Ureter (tissue), 1 donor: Measurements from ENCODE around the gene FAAP20. TPM values are rescaled to one million over a fixed set of nuclear protein-coding genes. Genes with fewer than 3 reads are reported as not detected.

Experiments used
- DNase-seq: peaks from one replicate; pipeline ENCODE4 v3.0.0-alpha.2; 2020; ENCODE audit warnings: low spot score
- total RNA-seq: library from RNA; stranded (reverse); gene quantifications from one replicate; pipeline ENCODE4 v1.2.4, GENCODE V29; 2023
- donor health status: DM: yes; HTN: yes; CAD: no.

FAAP20 gene
- total RNA-seq, 1 donor from 2014 or later = 52.3 TPM

GRCh38 chr1:2195785-2196184 lies 1.2 kb upstream of the FAAP20 start:
- DNase-seq = no peak

DNA sequence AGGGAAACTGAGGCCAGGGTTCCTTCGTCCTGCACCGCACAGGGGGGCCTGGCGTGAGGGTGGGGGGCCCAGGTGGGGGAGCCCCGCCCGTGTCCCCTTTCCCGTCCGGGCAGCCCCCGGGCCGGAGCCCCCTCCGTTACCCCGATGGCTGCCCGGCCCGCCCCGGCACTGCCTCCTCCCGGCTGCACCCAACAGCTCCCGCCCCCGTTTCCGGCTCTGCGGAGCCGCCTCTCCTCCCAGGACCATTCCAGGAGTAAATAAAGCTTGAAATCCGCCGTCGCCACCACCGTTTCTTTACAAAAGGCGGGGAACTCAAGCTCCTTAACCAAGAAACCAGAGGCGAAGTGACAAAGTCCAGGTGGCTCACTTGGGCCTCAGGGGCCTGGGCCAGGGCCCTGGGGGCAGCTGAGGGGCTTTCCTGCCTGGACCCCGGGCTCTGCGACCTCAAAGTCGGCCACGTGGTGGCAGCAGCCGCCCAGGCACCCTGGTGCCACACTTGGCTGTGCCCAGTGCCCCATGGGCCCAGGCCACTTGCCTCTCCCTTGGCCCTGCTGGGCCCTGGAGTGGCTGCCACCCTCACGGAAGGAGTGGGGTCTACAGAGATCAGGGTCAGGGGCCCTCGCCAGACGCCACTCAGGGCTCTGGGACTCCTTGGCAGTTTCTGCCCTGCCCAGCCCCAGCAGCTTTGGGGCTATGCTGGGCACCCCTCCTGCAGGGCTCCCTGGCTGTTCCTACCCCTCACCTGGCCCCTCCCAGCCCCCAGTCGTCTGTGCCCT lies 514 bp upstream of the FAAP20 start:
- peak; percentile 93 for DNase-seq

DNA sequence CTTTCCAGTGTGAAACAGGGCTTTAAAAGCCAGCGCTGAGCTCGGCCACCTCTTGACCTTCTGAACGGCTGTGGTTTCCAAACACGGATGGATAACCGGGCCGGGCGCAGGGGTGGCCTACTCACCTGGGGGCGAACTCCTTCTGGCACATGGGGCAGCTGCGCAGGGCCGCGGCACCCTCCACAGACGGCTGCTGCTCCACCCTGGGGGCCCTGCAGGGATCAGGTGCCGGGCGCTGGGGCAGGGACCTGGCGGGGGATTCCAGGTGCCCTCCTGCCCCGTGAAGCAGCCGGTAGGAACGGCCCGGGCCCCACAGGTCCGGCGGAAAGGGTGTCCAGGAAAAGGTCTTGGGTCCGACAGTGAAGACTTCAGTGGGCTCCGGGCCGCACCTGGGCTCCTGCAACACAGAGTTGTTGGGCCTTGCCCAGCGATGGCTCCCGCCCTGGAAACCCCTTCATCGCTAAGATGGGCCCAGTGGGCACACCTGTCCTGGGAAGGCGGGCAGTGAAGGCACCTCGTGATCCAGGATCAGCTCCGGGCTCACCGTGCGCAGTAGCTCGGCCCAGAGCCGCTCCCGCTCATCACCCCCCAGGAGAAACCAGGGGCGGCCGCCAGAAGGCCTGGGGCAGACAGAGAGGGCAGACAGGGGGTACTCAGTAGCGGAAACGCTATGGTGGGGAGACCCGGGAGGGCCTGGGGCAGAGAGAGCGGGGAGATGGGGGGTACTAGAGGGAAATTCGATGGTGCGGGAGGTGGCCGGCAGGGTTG lies 874 bp downstream of the FAAP20 start:
- no peak for DNase-seq

- no peak for DNase-seq
Measured at GRCh38 chr1:2192031-2192995, 2.3 kb downstream of the FAAP20 start.

- DNase-seq = no peak
Measured at GRCh38 chr1:2190491-2190976, 4.0 kb downstream of the FAAP20 start.

DNA sequence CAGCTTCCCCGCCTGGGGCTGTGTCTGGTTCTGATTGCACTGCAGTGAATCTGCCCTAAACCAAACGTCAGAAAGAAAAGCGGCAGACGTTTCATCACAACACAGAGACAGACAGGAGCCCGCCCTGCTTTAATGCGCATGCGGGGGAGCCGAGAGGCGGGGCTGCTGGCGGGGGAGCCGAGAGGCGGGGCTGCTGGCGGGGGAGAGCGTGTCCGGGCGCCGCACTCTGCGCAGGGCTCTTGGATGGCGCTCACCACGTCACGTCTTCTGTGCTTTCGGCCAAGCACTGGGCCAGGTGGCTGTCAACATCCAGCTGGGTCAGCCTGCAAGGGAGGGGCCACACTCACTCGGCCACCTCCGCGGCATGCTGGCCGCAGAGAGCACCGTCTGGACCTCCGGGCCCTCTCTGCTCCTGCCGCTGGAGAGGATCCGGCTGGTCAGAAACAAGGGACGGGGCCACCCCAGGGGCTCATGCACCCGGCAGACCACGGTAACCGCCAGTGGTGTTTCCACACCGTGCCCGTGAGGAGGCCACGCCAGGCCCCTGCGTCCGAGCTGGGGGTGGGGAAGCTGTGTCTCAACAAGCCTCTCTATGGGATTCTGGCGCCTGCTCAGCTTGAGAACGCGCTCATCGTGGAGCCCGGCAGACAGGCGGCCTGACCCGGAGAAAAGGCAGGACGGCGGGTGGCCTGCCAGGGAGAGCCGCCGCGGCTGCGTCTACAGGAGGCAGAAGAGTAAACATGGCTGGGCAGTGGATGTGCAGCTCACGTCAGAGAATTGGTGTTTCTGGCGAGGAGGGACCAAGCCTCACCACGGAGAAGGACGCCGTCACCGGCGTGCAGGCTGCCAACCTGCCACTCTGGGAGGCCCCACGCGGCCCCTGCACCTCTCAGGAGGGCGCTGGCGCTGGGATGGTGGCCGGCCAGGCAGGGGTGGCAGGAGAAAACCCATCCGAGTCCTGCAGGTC lies 4.8 kb downstream of the FAAP20 start:
- peak; percentile 96 for DNase-seq

DNA sequence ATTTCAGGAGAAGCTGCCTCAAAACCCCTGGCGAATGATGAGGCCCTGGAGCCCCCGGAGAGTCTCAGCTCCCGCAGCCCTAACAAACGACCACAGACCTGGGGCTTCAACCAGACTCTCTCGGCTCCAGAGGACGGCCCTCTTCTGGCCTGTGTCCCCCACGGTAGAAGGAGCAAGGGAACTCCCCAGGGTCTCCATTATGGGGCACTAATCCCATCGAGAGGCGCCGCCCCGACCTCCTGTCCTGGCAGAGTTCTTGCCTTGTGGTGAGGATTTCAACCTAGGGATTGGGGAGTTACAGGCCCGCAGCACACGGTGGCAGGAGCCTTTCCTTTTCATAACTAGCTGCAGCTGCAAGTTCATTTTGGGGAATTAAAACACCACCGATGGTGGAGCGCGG lies 6.2 kb downstream of the FAAP20 start:
- no peak for DNase-seq

- DNase-seq = no peak
Measured at GRCh38 chr1:2187619-2188018, 7.0 kb downstream of the FAAP20 start.

DNA sequence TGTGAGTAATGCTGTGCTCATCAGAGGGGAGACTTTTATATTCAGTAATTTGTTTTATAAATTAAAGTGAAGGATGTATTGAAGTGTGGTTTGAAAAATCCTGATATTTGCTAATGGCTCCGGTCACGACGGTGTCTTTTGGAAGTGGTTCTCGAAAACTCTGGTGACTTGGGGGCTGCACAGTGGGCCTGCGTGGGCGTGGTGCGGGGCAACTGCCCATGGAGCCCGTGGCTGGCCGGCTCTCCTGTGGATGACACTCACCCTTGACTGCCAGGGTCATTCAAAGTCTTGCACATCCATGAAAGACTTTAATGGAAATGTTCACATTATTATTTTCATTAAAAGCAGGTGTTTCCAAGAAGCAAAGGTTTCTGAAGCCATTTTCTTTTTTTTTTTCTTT lies 7.7 kb downstream of the FAAP20 start:
- no peak for DNase-seq

GRCh38 chr1:2185880-2186855 lies 8.4 kb downstream of the FAAP20 start:
- DNase-seq = no peak

DNA sequence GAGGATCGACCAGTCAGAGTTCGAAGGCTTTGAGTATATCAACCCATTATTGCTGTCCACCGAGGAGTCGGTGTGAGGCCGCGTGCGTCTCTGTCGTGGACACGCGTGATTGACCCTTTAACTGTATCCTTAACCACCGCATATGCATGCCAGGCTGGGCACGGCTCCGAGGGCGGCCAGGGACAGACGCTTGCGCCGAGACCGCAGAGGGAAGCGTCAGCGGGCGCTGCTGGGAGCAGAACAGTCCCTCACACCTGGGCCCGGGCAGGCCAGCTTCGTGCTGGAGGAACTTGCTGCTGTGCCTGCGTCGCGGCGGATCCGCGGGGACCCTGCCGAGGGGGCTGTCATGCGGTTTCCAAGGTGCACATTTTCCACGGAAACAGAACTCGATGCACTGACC lies 9.6 kb downstream of the FAAP20 start:
- DNase-seq = no peak

DNA sequence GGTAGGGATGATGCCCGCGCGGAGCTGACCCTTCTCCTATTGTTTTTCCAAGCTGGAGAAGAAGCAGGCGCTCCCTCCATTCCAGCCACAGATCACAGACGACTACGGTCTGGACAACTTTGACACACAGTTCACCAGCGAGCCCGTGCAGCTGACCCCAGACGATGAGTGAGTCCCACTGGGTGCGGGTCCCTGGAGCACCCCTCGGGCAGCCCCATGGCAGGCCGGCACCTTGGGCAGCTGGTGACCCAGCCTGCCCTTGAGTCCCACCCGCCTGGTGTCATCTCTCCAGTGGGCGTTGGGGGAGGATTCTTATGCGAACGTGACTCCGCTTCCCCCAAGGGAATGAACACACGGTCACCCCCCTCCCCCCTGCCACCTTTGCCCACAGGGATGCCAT lies 10.0 kb downstream of the FAAP20 start:
- DNase-seq = no peak

DNA sequence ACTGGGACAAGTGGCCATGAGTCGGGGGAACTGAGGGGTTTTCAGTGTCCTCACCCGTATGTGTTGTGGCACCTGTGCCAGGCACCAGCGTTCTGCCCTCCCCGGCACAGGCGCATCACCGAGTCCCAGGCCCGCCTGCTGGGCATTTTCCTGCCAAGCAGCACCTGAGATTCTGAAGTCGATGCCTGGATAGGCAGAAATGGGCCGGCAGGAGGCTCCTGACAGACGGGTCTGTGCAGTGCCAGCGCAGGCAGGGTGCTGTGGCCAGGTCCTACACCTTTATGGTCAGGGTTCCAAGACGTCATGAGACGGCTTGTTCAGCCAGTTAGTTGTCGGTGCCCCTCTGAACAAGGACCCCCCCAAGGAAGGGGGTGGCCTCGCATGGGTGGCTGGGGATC lies 10.6 kb downstream of the FAAP20 start:
- DNase-seq = no peak

- no peak for DNase-seq
Measured at GRCh38 chr1:2182376-2182775, 12.2 kb downstream of the FAAP20 start.

DNA sequence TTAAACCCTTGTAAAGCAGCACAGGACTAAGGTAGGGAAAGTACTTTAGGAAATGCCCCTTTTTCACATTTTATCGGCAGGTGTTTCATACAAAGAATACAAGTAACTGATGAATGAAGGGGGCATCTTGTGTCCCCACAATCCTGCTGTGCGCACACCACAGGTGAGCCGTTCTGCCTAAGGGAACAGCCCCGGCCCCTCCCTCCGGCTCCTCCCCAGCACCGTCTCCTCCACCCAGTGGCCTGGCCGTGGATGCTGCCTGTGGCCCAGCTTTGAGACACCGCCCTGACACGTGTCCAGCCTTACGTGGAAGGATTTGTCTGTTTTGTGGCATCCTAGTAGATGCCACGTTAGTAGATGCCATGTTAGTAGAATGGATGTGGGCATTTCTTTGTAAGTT lies 12.8 kb downstream of the FAAP20 start:
- DNase-seq = no peak

- no peak for DNase-seq
Measured at GRCh38 chr1:2181271-2181670, 13.3 kb downstream of the FAAP20 start.

DNA sequence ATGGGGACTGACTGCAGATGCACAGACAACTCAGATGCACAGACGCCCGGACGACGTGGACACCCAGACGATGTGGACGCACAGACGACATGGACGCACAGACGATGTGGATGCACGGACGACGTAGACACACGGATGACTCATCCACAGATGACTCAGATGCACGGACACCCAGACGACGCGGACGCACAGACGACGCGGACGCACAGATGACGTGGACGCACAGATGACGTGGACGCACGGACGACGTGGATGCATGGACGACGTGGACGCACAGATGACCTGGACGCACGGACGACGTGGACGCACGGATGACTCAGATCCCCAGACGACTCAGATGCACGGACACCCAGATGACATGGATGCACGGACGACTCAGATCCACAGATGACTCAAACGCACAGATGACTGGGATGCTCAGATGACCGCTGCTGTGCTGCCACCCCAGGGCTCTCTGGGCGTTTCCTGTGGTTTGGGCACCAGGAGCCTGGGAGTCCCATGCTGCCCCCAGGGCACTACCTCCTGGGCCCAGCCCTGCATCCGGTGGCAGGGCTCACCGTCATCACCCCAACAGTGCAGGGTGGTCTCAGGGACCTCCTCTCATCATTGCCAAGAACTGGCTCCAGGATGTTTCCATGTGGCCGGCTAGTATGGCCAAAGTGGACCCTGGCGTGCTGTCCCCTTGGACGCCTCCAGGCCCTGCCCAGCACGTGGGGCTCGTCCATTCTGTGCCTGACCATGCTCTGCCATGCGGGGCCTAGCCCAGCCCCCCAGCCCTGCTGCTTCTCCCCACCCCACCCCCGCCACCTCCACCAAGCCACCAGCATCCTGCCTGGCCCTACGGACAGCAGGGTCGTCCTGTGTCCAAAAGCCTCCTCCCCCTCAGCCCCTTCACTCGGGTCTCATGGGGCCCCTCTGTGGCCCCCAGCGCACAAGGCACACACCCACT lies 14.0 kb downstream of the FAAP20 start:
- DNase-seq = no peak

DNA sequence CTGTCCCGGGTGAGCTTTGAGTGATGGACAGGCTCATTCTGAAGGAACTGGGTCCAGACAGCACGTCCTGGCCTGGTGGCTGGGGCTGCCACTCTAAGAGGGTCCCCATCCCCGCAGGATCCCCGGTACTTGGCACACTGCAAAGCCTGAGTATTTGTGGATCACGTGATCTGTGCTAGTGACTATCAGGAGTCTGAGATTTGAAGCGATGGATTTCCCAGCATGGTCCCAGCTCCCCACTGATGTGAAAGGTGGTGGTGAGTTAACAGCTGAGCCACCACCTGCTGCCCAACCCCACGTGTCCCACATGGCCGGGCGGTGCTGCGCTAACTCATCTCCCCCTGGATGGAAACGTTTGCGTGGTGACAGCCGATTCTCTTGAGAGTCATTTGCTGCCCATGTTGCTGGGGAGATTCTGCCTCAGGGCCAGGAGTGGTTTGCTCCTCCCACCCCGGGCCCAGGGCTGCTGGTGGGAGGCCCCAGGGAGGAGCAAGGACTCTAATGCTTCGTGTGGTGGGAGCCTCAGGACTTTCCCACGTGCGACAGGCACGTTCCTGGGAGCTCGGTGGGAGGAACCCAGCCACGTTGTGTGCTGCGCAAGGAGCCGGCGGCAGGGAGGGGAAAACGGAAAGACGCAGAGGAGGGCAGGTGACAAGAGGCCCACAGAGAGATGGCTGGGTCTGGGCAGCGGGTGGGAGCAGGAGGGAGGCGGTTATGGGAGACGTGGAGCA lies 15.1 kb downstream of the FAAP20 start:
- no peak for DNase-seq
